SK-N-SH (cell line): ENCODE data around the gene TSTD1. TPM values are rescaled to one million over a fixed set of nuclear protein-coding genes. Genes with fewer than 3 reads are reported as not detected.
A peak's percentile ranks its signal among the peaks of the same experiment; 100 is the strongest.

ENCODE experiments used
- CTCF ChIA-PET: fragments of 300-600, 350-600 bp; formaldehyde crosslinking; extraction: SDS; loops from one replicate; lab custom pipeline; 2021; lab: Yijun Ruan, JAX
- POLR2A ChIA-PET: fragments of 350-600 bp; sonication (Branson Sonifier 250); formaldehyde crosslinking; extraction: SDS; loops from one replicate; lab custom pipeline; 2020; ENCODE audit warnings: antibody characterized with exemption, inconsistent platforms; lab: Yijun Ruan, JAX
- DNase-seq: peaks from one replicate; pipeline ENCODE4 v3.0.0; 2012
- H2AFZ ChIP-seq: fragments of 200-600 bp; sonication (generic); 2 replicates; pipeline ENCODE4 v1.8.1; 2016; ENCODE audit warnings: antibody characterized with exemption, mild to moderate bottlenecking, low read depth
- H3F3A ChIP-seq: fragments of 200-600 bp; sonication (generic); replicated peaks from 2 replicates; pipeline ENCODE3; 2016; ENCODE audit warnings: antibody characterized with exemption, mild to moderate bottlenecking; ENCODE audit not compliant: insufficient read depth
- H3K27ac ChIP-seq, 2 experiments: fragments of 200-500 bp in 1 of 2; fragments of 200-600 bp in 1 of 2; sonication (Bioruptor generic) in 1 of 2; sonication (generic), shearing (Covaris generic) in 1 of 2; 2 replicates each; pipeline versions ENCODE4 v1.5.1 to v1.6.1; 2014 to 2016; ENCODE audit warnings: low read depth in 2 of 2, inconsistent platforms in 1 of 2, low read length in 1 of 2, mild to moderate bottlenecking in 1 of 2, mixed read lengths in 1 of 2
- H3K27me3 ChIP-seq: fragments of 200-600 bp; sonication (generic), shearing (Covaris generic); 2 replicates; pipeline ENCODE4 v1.6.1; 2016; ENCODE audit warnings: mixed run types; ENCODE audit not compliant: insufficient read depth
- H3K36me3 ChIP-seq, 2 experiments: fragments of 200-500 bp in 1 of 2; fragments of 200-600 bp in 1 of 2; sonication (Bioruptor generic) in 1 of 2; sonication (generic) in 1 of 2; replicated peaks in 1 of 2; 2 replicates each; pipeline versions ENCODE3 to v1.5.1; 2014 to 2016; ENCODE audit warnings: low read length in 1 of 2, mild to moderate bottlenecking in 1 of 2; ENCODE audit not compliant: insufficient read depth in 2 of 2, control insufficient read depth in 1 of 2
- H3K4me1 ChIP-seq, 2 experiments: fragments of 200-500 bp in 1 of 2; fragments of 200-600 bp in 1 of 2; sonication (Bioruptor generic) in 1 of 2; sonication (generic), shearing (Covaris generic) in 1 of 2; 2 replicates each; pipeline versions ENCODE4 v1.5.1 to v1.6.1; 2014 to 2016; ENCODE audit warnings: low read depth in 1 of 2, low read length in 1 of 2, mixed run types in 1 of 2; ENCODE audit not compliant: insufficient read depth in 2 of 2, control insufficient read depth in 1 of 2
- H3K4me2 ChIP-seq: fragments of 200-600 bp; sonication (generic), shearing (Covaris generic); 2 replicates; pipeline ENCODE4 v1.6.1; 2017; ENCODE audit warnings: mixed run types
- H3K4me3 ChIP-seq, 2 experiments: fragments of 200-500 bp in 1 of 2; fragments of 200-600 bp in 1 of 2; sonication (Bioruptor generic) in 1 of 2; sonication (generic), shearing (Covaris generic) in 1 of 2; 2 replicates each; pipeline versions ENCODE4 v1.5.1 to v1.8.1; 2014 to 2016; ENCODE audit warnings: low read depth in 2 of 2, inconsistent platforms in 1 of 2, low read length in 1 of 2, mild to moderate bottlenecking in 1 of 2, mixed read lengths in 1 of 2, moderate library complexity in 1 of 2
- H3K79me2 ChIP-seq: fragments of 200-600 bp; sonication (generic); 2 replicates; pipeline ENCODE4 v1.8.1; 2017; ENCODE audit warnings: mild to moderate bottlenecking; ENCODE audit not compliant: insufficient read depth
- H3K9ac ChIP-seq: fragments of 200-600 bp; sonication (generic); 2 replicates; pipeline ENCODE4 v1.6.1; 2017; ENCODE audit warnings: mixed run types
- H3K9me2 ChIP-seq: fragments of 200-600 bp; sonication (generic); 2 replicates; pipeline ENCODE4 v1.6.1; 2017; ENCODE audit warnings: mixed run types
- H3K9me3 ChIP-seq: fragments of 200-600 bp; sonication (generic); 2 replicates; pipeline ENCODE4 v1.6.1; 2017; ENCODE audit warnings: mixed run types, mild to moderate bottlenecking, moderate library complexity
- H4K20me1 ChIP-seq: fragments of 200-600 bp; sonication (generic); 2 replicates; pipeline ENCODE4 v1.6.1; 2017; ENCODE audit warnings: mild to moderate bottlenecking, mixed run types; ENCODE audit not compliant: insufficient read depth
- CHD2 ChIP-seq: fragments of 150-350 bp; IDR thresholded peaks from 2 replicates; pipeline ENCODE4 v1.6.1; 2018; ENCODE audit warnings: low read length; ENCODE audit not compliant: partially characterized antibody
- EZH2phosphoT487 ChIP-seq: fragments of 200-600 bp; sonication (generic); IDR thresholded peaks from 2 replicates; pipeline ENCODE4 v1.6.1; 2017; ENCODE audit warnings: low read depth, mixed run types, mild to moderate bottlenecking, antibody characterized with exemption, moderate library complexity, borderline replicate concordance
- GABPA ChIP-seq: IDR thresholded peaks from 2 replicates; pipeline ENCODE4 v1.4.0; 2012; ENCODE audit warnings: low read depth, mild to moderate bottlenecking
- IRF3 ChIP-seq: fragments of 150-350 bp; IDR thresholded peaks from 2 replicates; pipeline ENCODE4 v1.6.1; 2016; ENCODE audit warnings: mild to moderate bottlenecking, low read depth, low read length
- MXI1 ChIP-seq: IDR thresholded peaks from 2 replicates; pipeline ENCODE4 v1.6.1; 2012; ENCODE audit warnings: mild to moderate bottlenecking, low read depth, low read length, improper control_type of control experiment
- REST ChIP-seq: IDR thresholded peaks from 2 replicates; pipeline ENCODE4 v1.6.1; 2012; ENCODE audit warnings: mild to moderate bottlenecking, low read depth, low read length, moderate library complexity
- RFX5 ChIP-seq: IDR thresholded peaks from 2 replicates; pipeline ENCODE4 v1.6.1; 2012; ENCODE audit warnings: mild to moderate bottlenecking, improper control_type of control experiment, low read length
- RXRA ChIP-seq: IDR thresholded peaks from 2 replicates; pipeline ENCODE4 v1.4.0; 2012; ENCODE audit warnings: low read depth, mild to moderate bottlenecking, borderline replicate concordance
- SIN3A ChIP-seq: IDR thresholded peaks from 2 replicates; pipeline ENCODE4 v1.6.1; 2012; ENCODE audit warnings: low read depth, mild to moderate bottlenecking, low read length, moderate library complexity, borderline replicate concordance
- WGBS: methylation state at CpG from one replicate; pipeline ENCODE4 v1.1.6; 2017; ENCODE audit warnings: low lambda C conversion rate; 5-methylcytosine and 5-hydroxymethylcytosine counted together
- polyA plus RNA-seq, 3 experiments: library from polyadenylated mRNA; depleted of rRNA; stranded (reverse); fragments of >200 nt; gene quantifications; 2 replicates each; pipeline ENCODE4 v1.2.3, GENCODE V29; 2012
- TF ChIP-seq, protein P1 (sequence below): fragments of 200-600 bp; sonication (generic); IDR thresholded peaks from 2 replicates; pipeline ENCODE4 v1.6.1; 2017; ENCODE audit warnings: antibody characterized with exemption, mild to moderate bottlenecking, moderate library complexity

TSTD1 gene
- polyA plus RNA-seq, 1 of the 3 experiments (the other 2 are of a cell fraction): 93.9 TPM

- TF ChIP-seq REST: 0 out of 2 replicates have a peak, but pooled peaks have one; percentile 14
- TF ChIP-seq, protein P1, sequence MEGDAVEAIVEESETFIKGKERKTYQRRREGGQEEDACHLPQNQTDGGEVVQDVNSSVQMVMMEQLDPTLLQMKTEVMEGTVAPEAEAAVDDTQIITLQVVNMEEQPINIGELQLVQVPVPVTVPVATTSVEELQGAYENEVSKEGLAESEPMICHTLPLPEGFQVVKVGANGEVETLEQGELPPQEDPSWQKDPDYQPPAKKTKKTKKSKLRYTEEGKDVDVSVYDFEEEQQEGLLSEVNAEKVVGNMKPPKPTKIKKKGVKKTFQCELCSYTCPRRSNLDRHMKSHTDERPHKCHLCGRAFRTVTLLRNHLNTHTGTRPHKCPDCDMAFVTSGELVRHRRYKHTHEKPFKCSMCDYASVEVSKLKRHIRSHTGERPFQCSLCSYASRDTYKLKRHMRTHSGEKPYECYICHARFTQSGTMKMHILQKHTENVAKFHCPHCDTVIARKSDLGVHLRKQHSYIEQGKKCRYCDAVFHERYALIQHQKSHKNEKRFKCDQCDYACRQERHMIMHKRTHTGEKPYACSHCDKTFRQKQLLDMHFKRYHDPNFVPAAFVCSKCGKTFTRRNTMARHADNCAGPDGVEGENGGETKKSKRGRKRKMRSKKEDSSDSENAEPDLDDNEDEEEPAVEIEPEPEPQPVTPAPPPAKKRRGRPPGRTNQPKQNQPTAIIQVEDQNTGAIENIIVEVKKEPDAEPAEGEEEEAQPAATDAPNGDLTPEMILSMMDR: no peak
- peak; percentile 98 for TF ChIP-seq GABPA
- TF ChIP-seq CHD2: no peak
- no peak; the same call in 1 of the 2 replicates for TF ChIP-seq SIN3A
Measured at GRCh38 chr1:161045736-161046604, 7.2 kb upstream of the TSTD1 start, which contains the start of gene USF1 (continued).

GRCh38 chr1:161044908-161045735 is 6.4 kb upstream of the TSTD1 start:
- Histone ChIP-seq H3K9ac (peak overlapping the region; percentile 76), H3K27me3 (no peaks in the 10 kb centered on the region), H3K9me3 (no peaks in the 10 kb centered on the region), H3K4me1 (peaks cover 0 to 7% of the 10 kb centered on the region in 2 experiments; a peak in 2 of 4 replicates), H3F3A (peaks cover 5% of the 10 kb centered on the region), H2AFZ (peak overlapping the region; percentile 80), H3K4me2 (peak overlapping the region; percentile 90), H3K4me3 (peak overlapping the region; percentile 69 to 75), H3K36me3 (peaks cover 16 to 27% of the 10 kb centered on the region in 2 experiments), H3K27ac (peak overlapping the region; percentile 93 to 99), H3K9me2 (no peaks in the 10 kb centered on the region), H3K79me2 (peaks cover 22% of the 10 kb centered on the region), H4K20me1 (no peaks in the 10 kb centered on the region)
- ChIA-PET POLR2A (interaction anchor here (0.6 to 3.2 kb wide), 10 partner anchors 8 to 352 kb away, joined by 3 to 15 read pairs (median 4); partner anchors contain the start of genes DEDD, KLHDC9, NDUFS2 and NIT1), CTCF (interaction anchor here (1.4 to 3.2 kb wide), 2 partner anchors 40 to 52 kb away, joined by 3 to 26 read pairs; no protein-coding TSS in a partner anchor)
- DNase-seq: peak; percentile 79
- WGBS: 7% methylated on average over 34 of the region's 48 CpGs
- TF ChIP-seq EZH2phosphoT487 (no peak), MXI1 (peak; percentile 66), REST (0 out of 2 replicates have a peak, but pooled peaks have one; percentile 22), SIN3A (peak; percentile 75), IRF3 (no peak), RXRA (no peak), RFX5 (peak; percentile 43; the same call in 1 of the 2 replicates), GABPA (peak; percentile 56; the same call in 1 of the 2 replicates)
- TF ChIP-seq, protein P1: no peak
